DOHH2 (cell line): Measurements from ENCODE around the gene TAX1BP1.
"Not testable (repeated sequence)": the region's sequence is repeated elsewhere in the genome, so short reads cannot be mapped to it uniquely, and the experiment has no call there.

Experiments
- EZH2phosphoT487 ChIP-seq: fragments of 200-600 bp; sonication (generic); IDR thresholded peaks from 2 replicates; pipeline ENCODE4 v1.6.1; 2017; ENCODE audit warnings: borderline replicate concordance, mild to moderate bottlenecking, antibody characterized with exemption, low read length, moderate library complexity, mixed read lengths
- TF ChIP-seq, protein P1 (sequence below): fragments of 200-600 bp; sonication (generic); IDR thresholded peaks from one replicate; pipeline ENCODE4 v1.5.1; 2014; ENCODE audit warnings: antibody characterized with exemption, mild to moderate bottlenecking, low read depth, low read length; ENCODE audit not compliant: poor library complexity, severe bottlenecking

DNA sequence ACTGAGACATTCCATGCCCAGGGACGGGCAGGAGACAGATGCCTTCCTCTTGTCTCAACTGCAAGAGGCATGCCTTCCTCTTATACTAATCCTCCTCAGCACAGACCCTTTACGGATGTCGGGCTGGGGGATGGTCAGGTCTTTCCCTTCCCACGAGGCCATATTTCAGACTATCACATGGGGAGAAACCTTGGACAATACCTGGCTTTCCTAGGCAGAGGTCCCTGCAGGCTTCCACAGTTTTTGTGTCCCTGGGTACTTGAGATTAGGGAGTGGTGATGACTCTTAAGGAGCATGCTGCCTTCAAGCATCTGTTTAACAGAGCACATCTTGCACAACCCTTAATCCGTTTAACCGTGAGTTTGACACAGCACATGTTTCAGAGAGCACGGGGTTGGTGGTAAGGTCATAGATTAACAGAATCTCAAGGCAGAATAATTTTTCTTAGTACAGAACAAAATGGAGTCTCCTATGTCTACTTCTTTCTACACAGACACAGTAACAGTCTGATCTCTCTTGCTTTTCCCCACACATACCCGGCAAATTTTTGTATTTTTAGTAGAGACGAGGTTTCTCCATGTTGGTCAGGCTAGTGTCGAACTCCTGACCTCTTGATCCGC, 2.2 kb downstream of the TAX1BP1 start:
- TF ChIP-seq, protein P1, sequence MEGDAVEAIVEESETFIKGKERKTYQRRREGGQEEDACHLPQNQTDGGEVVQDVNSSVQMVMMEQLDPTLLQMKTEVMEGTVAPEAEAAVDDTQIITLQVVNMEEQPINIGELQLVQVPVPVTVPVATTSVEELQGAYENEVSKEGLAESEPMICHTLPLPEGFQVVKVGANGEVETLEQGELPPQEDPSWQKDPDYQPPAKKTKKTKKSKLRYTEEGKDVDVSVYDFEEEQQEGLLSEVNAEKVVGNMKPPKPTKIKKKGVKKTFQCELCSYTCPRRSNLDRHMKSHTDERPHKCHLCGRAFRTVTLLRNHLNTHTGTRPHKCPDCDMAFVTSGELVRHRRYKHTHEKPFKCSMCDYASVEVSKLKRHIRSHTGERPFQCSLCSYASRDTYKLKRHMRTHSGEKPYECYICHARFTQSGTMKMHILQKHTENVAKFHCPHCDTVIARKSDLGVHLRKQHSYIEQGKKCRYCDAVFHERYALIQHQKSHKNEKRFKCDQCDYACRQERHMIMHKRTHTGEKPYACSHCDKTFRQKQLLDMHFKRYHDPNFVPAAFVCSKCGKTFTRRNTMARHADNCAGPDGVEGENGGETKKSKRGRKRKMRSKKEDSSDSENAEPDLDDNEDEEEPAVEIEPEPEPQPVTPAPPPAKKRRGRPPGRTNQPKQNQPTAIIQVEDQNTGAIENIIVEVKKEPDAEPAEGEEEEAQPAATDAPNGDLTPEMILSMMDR, result not testable (repeated sequence)
- not testable (repeated sequence) for TF ChIP-seq EZH2phosphoT487
